IPS-15b (cell line): ENCODE results near the gene PRDM16.

Experiments
- H3K27me3 ChIP-seq: one replicate; pipeline ENCODE4 v1.6.1; 2013; ENCODE audit warnings: low read length; ENCODE audit not compliant: control insufficient read depth, insufficient read depth
- H3K36me3 ChIP-seq: one replicate; pipeline ENCODE4 v1.6.1; 2013; ENCODE audit warnings: low read length; ENCODE audit not compliant: control insufficient read depth, insufficient read depth
- H3K4me1 ChIP-seq: one replicate; pipeline ENCODE4 v1.6.1; 2013; ENCODE audit warnings: mild to moderate bottlenecking, low read length; ENCODE audit not compliant: control insufficient read depth, insufficient read depth
- H3K4me3 ChIP-seq: one replicate; pipeline ENCODE4 v1.5.1; 2013; ENCODE audit warnings: low read depth, low read length
- H3K9ac ChIP-seq: one replicate; pipeline ENCODE4 v1.6.1; 2013; ENCODE audit warnings: low read depth, mild to moderate bottlenecking, low read length
- H3K9me3 ChIP-seq: one replicate; pipeline ENCODE4 v1.6.1; 2013; ENCODE audit warnings: mild to moderate bottlenecking, low read length; ENCODE audit not compliant: control insufficient read depth, insufficient read depth

Gene PRDM16

DNA sequence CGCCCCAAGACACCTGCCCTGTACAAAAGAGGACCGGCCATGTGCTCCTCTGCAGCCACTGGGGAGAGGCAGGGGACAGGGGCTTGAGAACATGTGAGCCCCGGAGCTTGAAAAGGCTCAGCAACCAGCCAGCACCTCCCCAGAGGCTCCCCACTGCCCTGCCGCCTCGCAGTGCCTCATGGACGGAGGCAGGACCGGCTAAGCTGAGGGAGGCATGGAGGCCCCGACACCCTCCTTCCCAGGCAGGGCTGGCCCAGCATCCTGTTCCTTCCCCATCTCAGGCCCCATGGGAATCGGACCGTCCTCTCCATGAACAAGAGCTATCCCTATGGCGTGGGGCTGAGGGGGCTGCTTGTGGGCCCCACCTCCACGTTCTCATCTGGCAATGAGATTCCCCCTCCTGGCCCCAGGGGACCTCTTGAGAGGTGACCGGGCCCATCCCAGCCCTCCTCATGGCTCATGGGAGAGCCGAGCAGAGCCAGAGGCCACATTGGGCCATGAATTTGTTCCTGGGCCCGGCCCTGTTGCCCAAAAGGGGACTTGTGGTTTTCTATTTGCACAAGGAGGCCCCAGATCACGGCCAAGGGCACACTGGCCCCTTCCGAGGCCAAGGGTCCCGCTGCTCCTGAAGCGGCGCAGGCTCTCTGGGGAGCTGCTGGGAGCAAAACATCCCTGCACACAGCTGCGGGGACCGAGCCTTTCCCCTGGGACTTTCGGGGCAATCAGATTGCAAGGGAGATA is 320.3 kb downstream of the PRDM16 start:
- Histone ChIP-seq H3K9me3 (no peaks in the 10 kb centered on the region), H3K27me3 (peaks cover 16% of the 10 kb centered on the region), H3K9ac (no peak overlapping the region), H3K36me3 (no peaks in the 10 kb centered on the region), H3K4me1 (no peaks in the 10 kb centered on the region), H3K4me3 (no peak overlapping the region)

GRCh38 chr1:3390291-3390690 is 321.3 kb downstream of the PRDM16 start:
- Histone ChIP-seq H3K36me3 (no peaks in the 10 kb centered on the region), H3K4me1 (no peaks in the 10 kb centered on the region), H3K9me3 (no peaks in the 10 kb centered on the region), H3K27me3 (peaks cover 16% of the 10 kb centered on the region), H3K9ac (no peak overlapping the region), H3K4me3 (no peak overlapping the region)

DNA sequence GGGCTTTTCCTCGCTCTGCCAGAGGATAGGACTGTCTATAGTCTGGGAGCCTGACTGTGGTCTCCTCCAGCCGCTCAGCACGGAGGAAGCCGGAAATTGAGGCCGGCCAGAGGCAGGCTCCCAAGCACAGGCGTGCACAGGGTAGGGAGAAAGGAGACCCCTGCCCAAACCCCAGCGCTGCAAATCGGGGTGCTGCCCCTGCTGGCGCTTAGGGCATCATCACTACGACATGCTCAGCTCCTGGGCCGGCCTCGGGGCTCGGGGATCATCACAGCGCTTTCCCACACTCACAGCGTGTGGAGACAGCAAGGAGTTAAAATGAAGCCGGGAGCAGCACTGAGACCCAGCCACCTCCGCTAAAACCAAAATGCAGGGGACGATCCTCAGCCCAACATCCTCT is 322.7 kb downstream of the PRDM16 start:
- Histone ChIP-seq H3K4me3 (no peak overlapping the region), H3K36me3 (no peaks in the 10 kb centered on the region), H3K4me1 (no peaks in the 10 kb centered on the region), H3K9ac (no peak overlapping the region), H3K27me3 (peaks cover 16% of the 10 kb centered on the region), H3K9me3 (no peaks in the 10 kb centered on the region)

DNA sequence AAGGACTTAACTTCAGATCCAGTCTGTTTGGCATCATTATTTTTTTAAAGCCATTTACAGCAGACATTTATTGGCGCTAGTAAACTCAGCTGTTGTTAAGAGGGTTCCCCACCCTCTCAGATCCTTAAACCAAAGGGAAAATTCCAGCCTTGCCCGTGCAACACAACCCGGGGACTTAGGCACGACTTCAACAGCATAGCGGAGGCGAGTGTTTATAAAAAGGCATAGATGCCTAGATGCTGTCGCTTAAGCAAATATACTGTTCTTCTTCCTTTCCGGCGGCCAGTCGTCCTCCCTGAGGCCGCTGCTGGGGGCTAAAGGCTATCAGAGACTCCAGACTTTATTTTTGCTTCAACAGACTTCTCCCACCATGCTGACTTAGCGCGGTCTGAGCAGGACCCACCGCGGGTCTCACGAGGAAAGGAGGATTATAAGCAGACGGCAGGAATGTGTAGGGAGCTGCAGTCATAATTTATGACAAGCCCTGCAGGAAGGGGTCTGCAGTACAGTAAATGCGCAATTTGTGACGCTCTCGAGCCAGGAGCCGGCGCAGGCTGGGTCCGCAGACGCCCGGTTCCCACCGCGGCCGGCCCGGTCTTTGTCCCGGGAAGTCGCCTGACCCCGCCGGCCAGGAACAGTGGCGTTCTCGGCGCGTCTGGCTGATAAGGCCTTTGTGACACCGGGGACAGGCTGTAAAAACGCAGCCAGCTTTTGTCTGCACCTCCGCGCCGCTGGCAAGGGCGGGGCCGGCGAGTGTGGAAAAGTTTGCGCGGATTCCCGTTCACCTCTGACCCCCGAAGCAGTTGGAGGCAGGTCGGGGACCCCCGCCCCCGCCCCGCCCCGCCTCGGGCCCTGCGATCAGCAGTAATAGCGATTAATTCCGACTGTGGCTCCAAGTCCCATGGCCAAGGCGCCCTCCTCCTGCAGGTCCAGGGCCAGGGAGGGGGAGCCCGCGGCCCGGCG is 324.3 kb downstream of the PRDM16 start:
- Histone ChIP-seq H3K9me3 (no peaks in the 10 kb centered on the region), H3K27me3 (peaks cover 16% of the 10 kb centered on the region), H3K36me3 (no peaks in the 10 kb centered on the region), H3K9ac (no peak overlapping the region), H3K4me3 (peak overlapping the region; percentile 30), H3K4me1 (no peaks in the 10 kb centered on the region)

GRCh38 chr1:3393987-3394920 is 325.3 kb downstream of the PRDM16 start:
- no peak overlapping the region for H3K9ac ChIP-seq
- H3K36me3 ChIP-seq = no peaks in the 10 kb centered on the region
- H3K27me3 ChIP-seq = peaks cover 16% of the 10 kb centered on the region
- H3K4me3 ChIP-seq = peak overlapping the region; percentile 30
- no peaks in the 10 kb centered on the region for H3K9me3 ChIP-seq
- no peaks in the 10 kb centered on the region for H3K4me1 ChIP-seq

GRCh38 chr1:3396411-3396810 is 327.4 kb downstream of the PRDM16 start:
- H3K9me3 ChIP-seq = no peaks in the 10 kb centered on the region
- no peaks in the 10 kb centered on the region for H3K4me1 ChIP-seq
- H3K4me3 ChIP-seq = no peak overlapping the region
- H3K27me3 ChIP-seq = peaks cover 15% of the 10 kb centered on the region
- H3K9ac ChIP-seq = no peak overlapping the region
- H3K36me3 ChIP-seq = no peaks in the 10 kb centered on the region

- no peaks in the 10 kb centered on the region for H3K4me1 ChIP-seq
- H3K9ac ChIP-seq = no peak overlapping the region
- H3K9me3 ChIP-seq = no peaks in the 10 kb centered on the region
- H3K27me3 ChIP-seq = peaks cover 9% of the 10 kb centered on the region
- H3K4me3 ChIP-seq = no peak overlapping the region
- no peaks in the 10 kb centered on the region for H3K36me3 ChIP-seq
These were observed 328.3 kb downstream of the PRDM16 start for GRCh38 chr1:3397311-3397710.

- no peaks in the 10 kb centered on the region for H3K9me3 ChIP-seq
- no peaks in the 10 kb centered on the region for H3K36me3 ChIP-seq
- H3K4me3 ChIP-seq = no peak overlapping the region
- H3K27me3 ChIP-seq = no peaks in the 10 kb centered on the region
- no peaks in the 10 kb centered on the region for H3K4me1 ChIP-seq
- no peak overlapping the region for H3K9ac ChIP-seq
These were observed 329.6 kb downstream of the PRDM16 start for GRCh38 chr1:3398396-3399140.

DNA sequence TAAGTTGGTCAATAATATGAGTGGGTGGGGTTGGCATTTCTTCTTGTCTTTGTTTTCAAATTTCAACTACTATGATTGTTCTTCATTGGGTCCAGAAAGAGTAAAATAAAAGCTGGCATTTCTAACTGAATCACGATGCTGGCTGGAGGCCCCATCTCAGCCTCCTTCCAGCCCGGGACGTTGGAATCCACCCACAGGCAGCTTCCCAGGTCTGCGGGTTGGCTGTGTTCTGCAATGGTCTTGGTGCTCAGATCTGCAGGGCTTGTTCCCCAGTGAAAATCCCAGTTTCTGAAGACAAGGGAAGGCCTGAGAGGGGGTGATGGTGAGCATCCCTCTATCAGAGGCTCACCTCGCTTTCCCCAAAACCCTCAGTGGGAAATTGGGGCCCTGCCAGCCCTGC is 330.7 kb downstream of the PRDM16 start:
- no peaks in the 10 kb centered on the region for H3K4me1 ChIP-seq
- no peak overlapping the region for H3K9ac ChIP-seq
- no peaks in the 10 kb centered on the region for H3K36me3 ChIP-seq
- H3K27me3 ChIP-seq = no peaks in the 10 kb centered on the region
- no peak overlapping the region for H3K4me3 ChIP-seq
- H3K9me3 ChIP-seq = no peaks in the 10 kb centered on the region

GRCh38 chr1:3401585-3402257 is 332.7 kb downstream of the PRDM16 start:
- Histone ChIP-seq H3K9ac (no peak overlapping the region), H3K4me3 (no peak overlapping the region), H3K36me3 (no peaks in the 10 kb centered on the region), H3K4me1 (no peaks in the 10 kb centered on the region), H3K9me3 (no peaks in the 10 kb centered on the region), H3K27me3 (no peaks in the 10 kb centered on the region)
